SK-N-SH (cell line): ENCODE results near the gene MDH2. TPM values are rescaled to one million over a fixed set of nuclear protein-coding genes. Genes with fewer than 3 reads are reported as not detected.
"Not testable (repeated sequence)": the region's sequence is repeated elsewhere in the genome, so short reads cannot be mapped to it uniquely, and the experiment has no call there.

ENCODE experiments used
- CTCF ChIA-PET: fragments of 300-600, 350-600 bp; formaldehyde crosslinking; extraction: SDS; loops from one replicate; lab custom pipeline; 2021; lab: Yijun Ruan, JAX
- POLR2A ChIA-PET: fragments of 350-600 bp; sonication (Branson Sonifier 250); formaldehyde crosslinking; extraction: SDS; loops from one replicate; lab custom pipeline; 2020; ENCODE audit warnings: antibody characterized with exemption, inconsistent platforms; lab: Yijun Ruan, JAX
- DNase-seq: peaks from one replicate; pipeline ENCODE4 v3.0.0; 2012
- H2AFZ ChIP-seq: fragments of 200-600 bp; sonication (generic); 2 replicates; pipeline ENCODE4 v1.8.1; 2016; ENCODE audit warnings: antibody characterized with exemption, mild to moderate bottlenecking, low read depth
- H3F3A ChIP-seq: fragments of 200-600 bp; sonication (generic); replicated peaks from 2 replicates; pipeline ENCODE3; 2016; ENCODE audit warnings: antibody characterized with exemption, mild to moderate bottlenecking; ENCODE audit not compliant: insufficient read depth
- H3K27ac ChIP-seq, 2 experiments: fragments of 200-500 bp in 1 of 2; fragments of 200-600 bp in 1 of 2; sonication (Bioruptor generic) in 1 of 2; sonication (generic), shearing (Covaris generic) in 1 of 2; 2 replicates each; pipeline versions ENCODE4 v1.5.1 to v1.6.1; 2014 to 2016; ENCODE audit warnings: low read depth in 2 of 2, inconsistent platforms in 1 of 2, low read length in 1 of 2, mild to moderate bottlenecking in 1 of 2, mixed read lengths in 1 of 2
- H3K27me3 ChIP-seq: fragments of 200-600 bp; sonication (generic), shearing (Covaris generic); 2 replicates; pipeline ENCODE4 v1.6.1; 2016; ENCODE audit warnings: mixed run types; ENCODE audit not compliant: insufficient read depth
- H3K36me3 ChIP-seq, 2 experiments: fragments of 200-500 bp in 1 of 2; fragments of 200-600 bp in 1 of 2; sonication (Bioruptor generic) in 1 of 2; sonication (generic) in 1 of 2; replicated peaks in 1 of 2; 2 replicates each; pipeline versions ENCODE3 to v1.5.1; 2014 to 2016; ENCODE audit warnings: low read length in 1 of 2, mild to moderate bottlenecking in 1 of 2; ENCODE audit not compliant: insufficient read depth in 2 of 2, control insufficient read depth in 1 of 2
- H3K4me1 ChIP-seq, 2 experiments: fragments of 200-500 bp in 1 of 2; fragments of 200-600 bp in 1 of 2; sonication (Bioruptor generic) in 1 of 2; sonication (generic), shearing (Covaris generic) in 1 of 2; 2 replicates each; pipeline versions ENCODE4 v1.5.1 to v1.6.1; 2014 to 2016; ENCODE audit warnings: low read depth in 1 of 2, low read length in 1 of 2, mixed run types in 1 of 2; ENCODE audit not compliant: insufficient read depth in 2 of 2, control insufficient read depth in 1 of 2
- H3K4me2 ChIP-seq: fragments of 200-600 bp; sonication (generic), shearing (Covaris generic); 2 replicates; pipeline ENCODE4 v1.6.1; 2017; ENCODE audit warnings: mixed run types
- H3K4me3 ChIP-seq, 2 experiments: fragments of 200-500 bp in 1 of 2; fragments of 200-600 bp in 1 of 2; sonication (Bioruptor generic) in 1 of 2; sonication (generic), shearing (Covaris generic) in 1 of 2; 2 replicates each; pipeline versions ENCODE4 v1.5.1 to v1.8.1; 2014 to 2016; ENCODE audit warnings: low read depth in 2 of 2, inconsistent platforms in 1 of 2, low read length in 1 of 2, mild to moderate bottlenecking in 1 of 2, mixed read lengths in 1 of 2, moderate library complexity in 1 of 2
- H3K79me2 ChIP-seq: fragments of 200-600 bp; sonication (generic); 2 replicates; pipeline ENCODE4 v1.8.1; 2017; ENCODE audit warnings: mild to moderate bottlenecking; ENCODE audit not compliant: insufficient read depth
- H3K9ac ChIP-seq: fragments of 200-600 bp; sonication (generic); 2 replicates; pipeline ENCODE4 v1.6.1; 2017; ENCODE audit warnings: mixed run types
- H3K9me2 ChIP-seq: fragments of 200-600 bp; sonication (generic); 2 replicates; pipeline ENCODE4 v1.6.1; 2017; ENCODE audit warnings: mixed run types
- H3K9me3 ChIP-seq: fragments of 200-600 bp; sonication (generic); 2 replicates; pipeline ENCODE4 v1.6.1; 2017; ENCODE audit warnings: mixed run types, mild to moderate bottlenecking, moderate library complexity
- H4K20me1 ChIP-seq: fragments of 200-600 bp; sonication (generic); 2 replicates; pipeline ENCODE4 v1.6.1; 2017; ENCODE audit warnings: mild to moderate bottlenecking, mixed run types; ENCODE audit not compliant: insufficient read depth
- CHD2 ChIP-seq: fragments of 150-350 bp; IDR thresholded peaks from 2 replicates; pipeline ENCODE4 v1.6.1; 2018; ENCODE audit warnings: low read length; ENCODE audit not compliant: partially characterized antibody
- EP300 ChIP-seq, 2 experiments: IDR thresholded peaks; 2 replicates each; pipeline versions ENCODE4 v1.4.0 to v1.6.1; 2012; ENCODE audit warnings: borderline replicate concordance in 1 of 2, low read depth in 1 of 2, low read length in 1 of 2
- FOSL2 ChIP-seq: IDR thresholded peaks from 2 replicates; pipeline ENCODE4 v1.4.0; 2012; ENCODE audit warnings: low read depth, mild to moderate bottlenecking, moderate library complexity, borderline replicate concordance
- JUND ChIP-seq: IDR thresholded peaks from 2 replicates; pipeline ENCODE4 v1.4.0; 2012
- MEF2A ChIP-seq: IDR thresholded peaks from 2 replicates; pipeline ENCODE4 v1.4.0; 2012; ENCODE audit warnings: low read depth, borderline replicate concordance
- NFIC ChIP-seq: IDR thresholded peaks from 2 replicates; pipeline ENCODE4 v1.4.0; 2012; ENCODE audit warnings: borderline replicate concordance
- NRF1 ChIP-seq: IDR thresholded peaks from 2 replicates; pipeline ENCODE4 v1.6.1; 2012; ENCODE audit warnings: low read depth, mild to moderate bottlenecking, low read length
- POLR2AphosphoS5 ChIP-seq: IDR thresholded peaks from 2 replicates; pipeline ENCODE4 v1.6.1; 2012; ENCODE audit warnings: low read depth, low read length
- RXRA ChIP-seq: IDR thresholded peaks from 2 replicates; pipeline ENCODE4 v1.4.0; 2012; ENCODE audit warnings: low read depth, mild to moderate bottlenecking, borderline replicate concordance
- TCF12 ChIP-seq: IDR thresholded peaks from 2 replicates; pipeline ENCODE4 v1.4.0; 2012
- YY1 ChIP-seq: IDR thresholded peaks from 2 replicates; pipeline ENCODE4 v1.4.0; 2012; ENCODE audit warnings: low read depth, mild to moderate bottlenecking
- WGBS: methylation state at CpG from one replicate; pipeline ENCODE4 v1.1.6; 2017; ENCODE audit warnings: low lambda C conversion rate; 5-methylcytosine and 5-hydroxymethylcytosine counted together
- polyA plus RNA-seq, 3 experiments: library from polyadenylated mRNA; depleted of rRNA; stranded (reverse); fragments of >200 nt; gene quantifications; 2 replicates each; pipeline ENCODE4 v1.2.3, GENCODE V29; 2012
- TF ChIP-seq, protein P1 (sequence below): IDR thresholded peaks from 2 replicates; pipeline ENCODE4 v1.4.0; 2012; ENCODE audit warnings: low read depth
- TF ChIP-seq, protein P2 (sequence below): IDR thresholded peaks from 2 replicates; pipeline ENCODE4; 2012

MDH2 gene
- polyA plus RNA-seq, 1 of the 3 experiments (the other 2 are of a cell fraction) = 301 TPM

- DNase-seq = no peak
Measured at GRCh38 chr7:76086070-76086469, 38.2 kb downstream of the MDH2 start.

DNA sequence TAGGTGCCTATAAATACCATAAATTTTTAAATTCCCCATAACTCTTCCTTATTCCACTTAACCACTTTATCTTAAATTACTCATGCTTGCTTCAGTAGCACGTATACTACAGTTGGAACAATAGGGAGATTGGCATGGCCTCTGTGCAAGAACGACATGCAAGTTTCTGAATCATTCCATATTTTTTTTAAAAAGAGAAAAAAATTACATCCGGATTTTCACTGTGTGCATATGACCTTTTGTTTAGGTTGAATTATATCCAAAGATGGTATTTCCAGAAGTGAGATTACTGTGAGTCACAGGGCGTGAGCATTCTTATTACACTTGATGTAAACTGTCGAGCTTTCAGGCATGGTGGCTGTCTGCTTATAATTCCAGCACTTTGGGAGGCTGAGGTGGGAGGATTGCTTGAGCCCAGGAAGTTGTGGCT lies 39.5 kb downstream of the MDH2 start:
- H3K79me2 ChIP-seq, H3K4me3 ChIP-seq, H3K27me3 ChIP-seq, POLR2A ChIA-PET, DNase-seq, H4K20me1 ChIP-seq, H3K9me3 ChIP-seq, H3K9me2 ChIP-seq, CTCF ChIA-PET, H3K36me3 ChIP-seq: not testable (repeated sequence)
- Histone ChIP-seq H3F3A (peaks cover 18% of the 10 kb centered on the region), H3K4me2 (peak overlapping the region; percentile 25; the same call in 1 of the 2 replicates), H3K4me1 (peaks cover 0 to 21% of the 10 kb centered on the region in 2 experiments; a peak in 2 of 4 replicates), H3K9ac (peak overlapping the region; percentile 10; the same call in 1 of the 2 replicates), H2AFZ (0 out of 2 replicates have a peak overlapping the region, but pooled peaks have one; percentile 50), H3K27ac (peak overlapping the region in 1 of 2 experiments; percentile 71; a peak in 2 of 4 replicates)
- WGBS = 9% methylated on average over 5 of the region's 5 CpGs
- TF ChIP-seq POLR2AphosphoS5 (peak; percentile 10; the same call in 1 of the 2 replicates), MEF2A (0 out of 2 replicates have a peak, but pooled peaks have one; percentile 34), JUND (peak; percentile 32; the same call in 1 of the 2 replicates), NFIC (peak; percentile 42; the same call in 1 of the 2 replicates), EP300 (IDR thresholded peaks at IDR 0.05; ENCODE audit: borderline replicate concordance in 1 of 2, low read depth in 1 of 2, low read length in 1 of 2) (peak in 1 of 2 experiments; percentile 58; a peak in 1 of 4 replicates), FOSL2 (peak; percentile 60), RXRA (peak; percentile 60; the same call in 1 of the 2 replicates), YY1 (peak; percentile 29; the same call in 1 of the 2 replicates), TCF12 (peak; percentile 45; the same call in 1 of the 2 replicates)
- TF ChIP-seq, protein P1, sequence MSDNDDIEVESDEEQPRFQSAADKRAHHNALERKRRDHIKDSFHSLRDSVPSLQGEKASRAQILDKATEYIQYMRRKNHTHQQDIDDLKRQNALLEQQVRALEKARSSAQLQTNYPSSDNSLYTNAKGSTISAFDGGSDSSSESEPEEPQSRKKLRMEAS = peak; percentile 57
- TF ChIP-seq, protein P2, sequence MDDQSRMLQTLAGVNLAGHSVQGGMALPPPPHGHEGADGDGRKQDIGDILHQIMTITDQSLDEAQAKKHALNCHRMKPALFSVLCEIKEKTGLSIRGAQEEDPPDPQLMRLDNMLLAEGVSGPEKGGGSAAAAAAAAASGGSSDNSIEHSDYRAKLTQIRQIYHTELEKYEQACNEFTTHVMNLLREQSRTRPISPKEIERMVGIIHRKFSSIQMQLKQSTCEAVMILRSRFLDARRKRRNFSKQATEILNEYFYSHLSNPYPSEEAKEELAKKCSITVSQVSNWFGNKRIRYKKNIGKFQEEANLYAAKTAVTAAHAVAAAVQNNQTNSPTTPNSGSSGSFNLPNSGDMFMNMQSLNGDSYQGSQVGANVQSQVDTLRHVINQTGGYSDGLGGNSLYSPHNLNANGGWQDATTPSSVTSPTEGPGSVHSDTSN = peak; percentile 69

More at GRCh38 chr7:76086070-76086469, 38.2 kb downstream of the MDH2 start:
- POLR2A ChIA-PET = interaction anchor here (0.6 kb wide), 1 partner anchor 425 kb away, joined by 3 read pairs; no protein-coding TSS in a partner anchor
- Histone ChIP-seq H4K20me1 (no peaks in the 10 kb centered on the region), H3K9me2 (no peaks in the 10 kb centered on the region), H3K9me3 (no peaks in the 10 kb centered on the region), H3K4me1 (peaks cover 0 to 21% of the 10 kb centered on the region in 2 experiments; a peak in 2 of 4 replicates), H3K36me3 (no peaks in the 10 kb centered on the region), H3K4me2 (no peak overlapping the region), H3K4me3 (no peak overlapping the region), H3K27me3 (no peaks in the 10 kb centered on the region), H3K9ac (no peak overlapping the region), H3K27ac (no peak overlapping the region), H3K79me2 (no peaks in the 10 kb centered on the region), H2AFZ (no peak overlapping the region), H3F3A (peaks cover 24% of the 10 kb centered on the region)
- TF ChIP-seq NRF1 = no peak
- TF ChIP-seq FOSL2 = peak; percentile 22; the same call in 1 of the 2 replicates
- TF ChIP-seq, protein P2 = peak; percentile 62
- TF ChIP-seq RXRA = no peak
- TF ChIP-seq CHD2 = no peak
- 78% methylated on average over 4 of the region's 4 CpGs for WGBS
- CTCF ChIA-PET = interaction anchor here (0.6 kb wide), 1 partner anchor 128 kb away, joined by 4 read pairs; no protein-coding TSS in a partner anchor
